ENCODE data around the gene SEZ6L.

DNA sequence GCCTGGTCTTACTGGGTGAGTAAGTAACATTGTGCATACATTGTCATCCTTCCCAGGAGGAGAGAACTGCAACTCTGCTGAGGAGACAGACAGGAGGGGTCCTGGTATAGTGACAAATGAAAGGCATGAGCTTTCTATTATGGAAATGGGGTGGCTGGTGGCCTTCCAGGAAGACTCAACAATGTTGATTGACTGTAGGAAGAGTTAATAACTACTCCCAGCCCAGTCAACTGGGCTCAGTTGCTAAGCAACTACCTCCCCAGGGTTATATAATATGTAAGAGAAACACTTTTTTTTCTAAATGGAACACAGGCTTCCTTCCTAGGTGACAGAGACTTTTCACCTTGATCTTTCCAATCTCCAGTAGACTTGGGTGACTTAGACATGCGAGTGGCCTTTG, 28.2 kb downstream of the SEZ6L start:
- no peak for TF ChIP-seq CTCF (IDR thresholded peaks at IDR 0.05)
- TF ChIP-seq POLR2A (IDR thresholded peaks at IDR 0.05): no peak

Data from lower leg skin (tissue), 3 donors.